ENCODE data around the gene TINAGL1. TPM values are rescaled to one million over a fixed set of nuclear protein-coding genes. Genes with fewer than 3 reads are reported as not detected.

The TINAGL1 gene
- total and polyA plus RNA-seq, 2 of the 13 experiments (the other 11 are each of a cell fraction or from before 2014, with no cell fraction given), result 24.7 to 76.8 TPM

DNA sequence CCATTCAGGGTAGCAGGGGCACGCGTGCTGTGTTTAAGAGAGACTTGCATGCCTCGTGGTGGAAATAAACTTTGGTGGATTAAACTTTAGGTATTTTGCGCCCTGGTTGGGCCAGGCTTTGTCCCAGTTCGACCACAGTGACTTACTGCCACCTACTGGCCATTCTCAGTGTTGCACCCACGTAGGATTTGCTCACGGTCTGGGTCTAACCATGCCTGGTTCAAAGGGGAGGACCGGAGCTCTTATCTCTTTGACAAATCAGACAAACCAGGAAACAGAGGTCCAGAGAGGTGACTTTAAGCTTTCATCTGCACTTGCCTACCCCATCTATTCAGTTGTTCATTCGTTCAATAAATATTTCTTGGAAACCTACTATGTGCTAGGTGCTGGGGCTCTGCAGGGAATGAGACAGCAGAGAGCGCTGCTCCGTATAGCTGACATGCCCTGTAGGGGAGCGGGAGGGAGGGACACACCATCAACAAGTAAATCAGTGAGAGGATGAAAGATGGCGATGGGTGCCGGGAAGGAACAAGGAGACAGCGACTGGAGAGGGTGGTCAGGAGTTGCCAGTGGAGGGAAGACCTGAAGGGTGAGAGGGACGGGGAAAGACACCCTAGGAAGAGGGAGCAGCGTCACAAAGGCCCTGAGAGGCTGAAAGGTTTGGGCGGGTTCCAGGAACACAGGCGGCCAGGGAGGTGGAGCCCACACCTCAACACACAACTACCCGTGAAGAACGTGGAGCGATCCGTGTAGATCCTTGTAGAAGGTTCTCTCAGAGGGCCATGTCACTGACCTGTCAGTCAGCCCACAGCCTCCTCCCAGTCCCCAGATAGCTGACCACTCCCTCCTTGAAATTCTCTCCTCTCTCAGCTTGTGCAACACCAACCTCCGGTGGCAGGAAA, 27.2 kb upstream of the TINAGL1 start (continued):
- TF ChIP-seq, protein P1, sequence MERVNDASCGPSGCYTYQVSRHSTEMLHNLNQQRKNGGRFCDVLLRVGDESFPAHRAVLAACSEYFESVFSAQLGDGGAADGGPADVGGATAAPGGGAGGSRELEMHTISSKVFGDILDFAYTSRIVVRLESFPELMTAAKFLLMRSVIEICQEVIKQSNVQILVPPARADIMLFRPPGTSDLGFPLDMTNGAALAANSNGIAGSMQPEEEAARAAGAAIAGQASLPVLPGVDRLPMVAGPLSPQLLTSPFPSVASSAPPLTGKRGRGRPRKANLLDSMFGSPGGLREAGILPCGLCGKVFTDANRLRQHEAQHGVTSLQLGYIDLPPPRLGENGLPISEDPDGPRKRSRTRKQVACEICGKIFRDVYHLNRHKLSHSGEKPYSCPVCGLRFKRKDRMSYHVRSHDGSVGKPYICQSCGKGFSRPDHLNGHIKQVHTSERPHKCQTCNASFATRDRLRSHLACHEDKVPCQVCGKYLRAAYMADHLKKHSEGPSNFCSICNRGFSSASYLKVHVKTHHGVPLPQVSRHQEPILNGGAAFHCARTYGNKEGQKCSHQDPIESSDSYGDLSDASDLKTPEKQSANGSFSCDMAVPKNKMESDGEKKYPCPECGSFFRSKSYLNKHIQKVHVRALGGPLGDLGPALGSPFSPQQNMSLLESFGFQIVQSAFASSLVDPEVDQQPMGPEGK (CRISPR knock-in tag; IDR thresholded peaks at IDR 0.05), result no peak; the same call in 1 of the 2 replicates
- TF ChIP-seq ZNF160 (CRISPR knock-in tag; IDR thresholded peaks at IDR 0.05), result 0 out of 2 replicates have a peak, but pooled peaks have one; percentile 58
- TF ChIP-seq, protein P2, sequence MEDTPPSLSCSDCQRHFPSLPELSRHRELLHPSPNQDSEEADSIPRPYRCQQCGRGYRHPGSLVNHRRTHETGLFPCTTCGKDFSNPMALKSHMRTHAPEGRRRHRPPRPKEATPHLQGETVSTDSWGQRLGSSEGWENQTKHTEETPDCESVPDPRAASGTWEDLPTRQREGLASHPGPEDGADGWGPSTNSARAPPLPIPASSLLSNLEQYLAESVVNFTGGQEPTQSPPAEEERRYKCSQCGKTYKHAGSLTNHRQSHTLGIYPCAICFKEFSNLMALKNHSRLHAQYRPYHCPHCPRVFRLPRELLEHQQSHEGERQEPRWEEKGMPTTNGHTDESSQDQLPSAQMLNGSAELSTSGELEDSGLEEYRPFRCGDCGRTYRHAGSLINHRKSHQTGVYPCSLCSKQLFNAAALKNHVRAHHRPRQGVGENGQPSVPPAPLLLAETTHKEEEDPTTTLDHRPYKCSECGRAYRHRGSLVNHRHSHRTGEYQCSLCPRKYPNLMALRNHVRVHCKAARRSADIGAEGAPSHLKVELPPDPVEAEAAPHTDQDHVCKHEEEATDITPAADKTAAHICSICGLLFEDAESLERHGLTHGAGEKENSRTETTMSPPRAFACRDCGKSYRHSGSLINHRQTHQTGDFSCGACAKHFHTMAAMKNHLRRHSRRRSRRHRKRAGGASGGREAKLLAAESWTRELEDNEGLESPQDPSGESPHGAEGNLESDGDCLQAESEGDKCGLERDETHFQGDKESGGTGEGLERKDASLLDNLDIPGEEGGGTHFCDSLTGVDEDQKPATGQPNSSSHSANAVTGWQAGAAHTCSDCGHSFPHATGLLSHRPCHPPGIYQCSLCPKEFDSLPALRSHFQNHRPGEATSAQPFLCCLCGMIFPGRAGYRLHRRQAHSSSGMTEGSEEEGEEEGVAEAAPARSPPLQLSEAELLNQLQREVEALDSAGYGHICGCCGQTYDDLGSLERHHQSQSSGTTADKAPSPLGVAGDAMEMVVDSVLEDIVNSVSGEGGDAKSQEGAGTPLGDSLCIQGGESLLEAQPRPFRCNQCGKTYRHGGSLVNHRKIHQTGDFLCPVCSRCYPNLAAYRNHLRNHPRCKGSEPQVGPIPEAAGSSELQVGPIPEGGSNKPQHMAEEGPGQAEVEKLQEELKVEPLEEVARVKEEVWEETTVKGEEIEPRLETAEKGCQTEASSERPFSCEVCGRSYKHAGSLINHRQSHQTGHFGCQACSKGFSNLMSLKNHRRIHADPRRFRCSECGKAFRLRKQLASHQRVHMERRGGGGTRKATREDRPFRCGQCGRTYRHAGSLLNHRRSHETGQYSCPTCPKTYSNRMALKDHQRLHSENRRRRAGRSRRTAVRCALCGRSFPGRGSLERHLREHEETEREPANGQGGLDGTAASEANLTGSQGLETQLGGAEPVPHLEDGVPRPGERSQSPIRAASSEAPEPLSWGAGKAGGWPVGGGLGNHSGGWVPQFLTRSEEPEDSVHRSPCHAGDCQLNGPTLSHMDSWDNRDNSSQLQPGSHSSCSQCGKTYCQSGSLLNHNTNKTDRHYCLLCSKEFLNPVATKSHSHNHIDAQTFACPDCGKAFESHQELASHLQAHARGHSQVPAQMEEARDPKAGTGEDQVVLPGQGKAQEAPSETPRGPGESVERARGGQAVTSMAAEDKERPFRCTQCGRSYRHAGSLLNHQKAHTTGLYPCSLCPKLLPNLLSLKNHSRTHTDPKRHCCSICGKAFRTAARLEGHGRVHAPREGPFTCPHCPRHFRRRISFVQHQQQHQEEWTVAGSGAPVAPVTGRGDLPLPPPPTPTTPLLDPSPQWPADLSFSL (CRISPR knock-in tag; IDR thresholded peaks at IDR 0.05), result no peak
- no peak for TF ChIP-seq REXO4 (CRISPR knock-in tag; IDR thresholded peaks at IDR 0.05; ENCODE audit: borderline replicate concordance)
- TF ChIP-seq RBM22 (optimal IDR thresholded peaks at IDR 0.05; ENCODE audit: low read length), result no peak
- TF ChIP-seq, protein P3, sequence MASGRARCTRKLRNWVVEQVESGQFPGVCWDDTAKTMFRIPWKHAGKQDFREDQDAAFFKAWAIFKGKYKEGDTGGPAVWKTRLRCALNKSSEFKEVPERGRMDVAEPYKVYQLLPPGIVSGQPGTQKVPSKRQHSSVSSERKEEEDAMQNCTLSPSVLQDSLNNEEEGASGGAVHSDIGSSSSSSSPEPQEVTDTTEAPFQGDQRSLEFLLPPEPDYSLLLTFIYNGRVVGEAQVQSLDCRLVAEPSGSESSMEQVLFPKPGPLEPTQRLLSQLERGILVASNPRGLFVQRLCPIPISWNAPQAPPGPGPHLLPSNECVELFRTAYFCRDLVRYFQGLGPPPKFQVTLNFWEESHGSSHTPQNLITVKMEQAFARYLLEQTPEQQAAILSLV (CRISPR knock-in tag; IDR thresholded peaks at IDR 0.05; ENCODE audit: borderline replicate concordance), result no peak; the same call in 1 of the 2 replicates
- TF ChIP-seq ZSCAN30 (CRISPR knock-in tag; IDR thresholded peaks at IDR 0.05), result no peak
- TF ChIP-seq, protein P4, sequence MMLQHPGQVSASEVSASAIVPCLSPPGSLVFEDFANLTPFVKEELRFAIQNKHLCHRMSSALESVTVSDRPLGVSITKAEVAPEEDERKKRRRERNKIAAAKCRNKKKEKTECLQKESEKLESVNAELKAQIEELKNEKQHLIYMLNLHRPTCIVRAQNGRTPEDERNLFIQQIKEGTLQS (CRISPR knock-in tag; IDR thresholded peaks at IDR 0.05), result no peak
- no peak for TF ChIP-seq ATAD3A (CRISPR knock-in tag; IDR thresholded peaks at IDR 0.05)
- TF ChIP-seq, protein P5, sequence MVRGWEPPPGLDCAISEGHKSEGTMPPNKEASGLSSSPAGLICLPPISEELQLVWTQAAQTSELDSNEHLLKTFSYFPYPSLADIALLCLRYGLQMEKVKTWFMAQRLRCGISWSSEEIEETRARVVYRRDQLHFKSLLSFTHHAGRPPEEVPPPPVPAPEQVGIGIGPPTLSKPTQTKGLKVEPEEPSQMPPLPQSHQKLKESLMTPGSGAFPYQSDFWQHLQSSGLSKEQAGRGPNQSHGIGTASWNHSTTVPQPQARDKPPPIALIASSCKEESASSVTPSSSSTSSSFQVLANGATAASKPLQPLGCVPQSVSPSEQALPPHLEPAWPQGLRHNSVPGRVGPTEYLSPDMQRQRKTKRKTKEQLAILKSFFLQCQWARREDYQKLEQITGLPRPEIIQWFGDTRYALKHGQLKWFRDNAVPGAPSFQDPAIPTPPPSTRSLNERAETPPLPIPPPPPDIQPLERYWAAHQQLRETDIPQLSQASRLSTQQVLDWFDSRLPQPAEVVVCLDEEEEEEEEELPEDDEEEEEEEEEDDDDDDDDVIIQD (CRISPR knock-in tag; IDR thresholded peaks at IDR 0.05; ENCODE audit: low read depth), result no peak
- peak; percentile 46; the same call in 1 of the 3 replicates for TF ChIP-seq MXI1 (IDR thresholded peaks at IDR 0.05; ENCODE audit: borderline replicate concordance, low read depth, low read length)
- TF ChIP-seq, protein P6, sequence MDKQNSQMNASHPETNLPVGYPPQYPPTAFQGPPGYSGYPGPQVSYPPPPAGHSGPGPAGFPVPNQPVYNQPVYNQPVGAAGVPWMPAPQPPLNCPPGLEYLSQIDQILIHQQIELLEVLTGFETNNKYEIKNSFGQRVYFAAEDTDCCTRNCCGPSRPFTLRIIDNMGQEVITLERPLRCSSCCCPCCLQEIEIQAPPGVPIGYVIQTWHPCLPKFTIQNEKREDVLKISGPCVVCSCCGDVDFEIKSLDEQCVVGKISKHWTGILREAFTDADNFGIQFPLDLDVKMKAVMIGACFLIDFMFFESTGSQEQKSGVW (CRISPR knock-in tag; IDR thresholded peaks at IDR 0.05; ENCODE audit: borderline replicate concordance), result no peak
- no peak for TF ChIP-seq ZNF550 (CRISPR knock-in tag; IDR thresholded peaks at IDR 0.05; ENCODE audit: borderline replicate concordance)
- TF ChIP-seq MIER2 (CRISPR knock-in tag; IDR thresholded peaks at IDR 0.05), result no peak
- no peak for TF ChIP-seq HNRNPK (IDR thresholded peaks at IDR 0.05; ENCODE audit: low read depth, low read length, poor library complexity, severe bottlenecking)

Data from HepG2 (cell line).